K562 (cell line): ENCODE data around the gene HSPB2. TPM values are rescaled to one million over a fixed set of nuclear protein-coding genes. Genes with fewer than 3 reads are reported as not detected.
"Not testable (repeated sequence)": the region's sequence is repeated elsewhere in the genome, so short reads cannot be mapped to it uniquely, and the experiment has no call there.

ENCODE experiments used
- ATAC-seq: fragments of 200-7000 bp; cut with Tn5 transposase; 3 replicates; pipeline ENCODE4 v1.9.1; 2020; ENCODE audit warnings: moderate library complexity
- BruUV-seq: library from RNA; stranded (reverse); fragments of 400-500 nt; replicated peaks from 2 replicates; lab custom pipeline; 2021; lab: Mats Ljungman, UMichigan
- CTCF ChIA-PET: fragments of 300-600 bp; formaldehyde crosslinking; extraction: SDS; loops from one replicate; lab custom pipeline; 2021; ENCODE audit warnings: low intra/inter-chr PET ratio; lab: Yijun Ruan, JAX
- POLR2A ChIA-PET: fragments of 300-600, 350-650 bp; sonication (Branson Sonifier 250); formaldehyde crosslinking; extraction: SDS; loops from one replicate; lab custom pipeline; 2021; ENCODE audit warnings: antibody characterized with exemption, inconsistent platforms; lab: Yijun Ruan, JAX
- DNase-seq, 4 experiments: peaks; one replicate each; pipeline versions ENCODE4 v3.0.0 to v3.0.0-alpha.2; 2011 to 2018; ENCODE audit warnings: low spot score in 3 of 4, mixed read lengths in 3 of 4; ENCODE audit errors: extremely low read depth in 1 of 4
- FAIRE-seq: peaks from 2 replicates; lab custom pipeline; 2011; peaks lifted over from hg19 to GRCh38; lab: Jason Lieb, UNC
- H2AFZ ChIP-seq: 2 replicates; pipeline ENCODE4 v1.6.0; 2011; ENCODE audit warnings: low read depth, low read length, control low read depth, inconsistent platforms
- H3K27ac ChIP-seq: fragments of 200-600 bp; 3 replicates; pipeline ENCODE4 v1.8.0; 2011; ENCODE audit warnings: low read depth, mild to moderate bottlenecking, control low read depth, inconsistent platforms, low read length, moderate library complexity, mixed read lengths; ENCODE audit errors: extremely low read depth
- H3K27me3 ChIP-seq, 2 experiments: fragments of 300-600 bp in 1 of 2; 2 replicates in 1 of 2; 3 replicates in 1 of 2; pipeline versions ENCODE4 v1.6.0 to v1.8.0; 2011; ENCODE audit warnings: inconsistent platforms in 2 of 2, low read length in 2 of 2, mild to moderate bottlenecking in 1 of 2, mixed read lengths in 1 of 2, moderate library complexity in 1 of 2; ENCODE audit not compliant: control insufficient read depth in 2 of 2, insufficient read depth in 2 of 2
- H3K36me3 ChIP-seq: fragments of 300-600 bp; 3 replicates; pipeline ENCODE4 v1.8.0; 2011; ENCODE audit warnings: mild to moderate bottlenecking, low read length, inconsistent platforms; ENCODE audit not compliant: control insufficient read depth, insufficient read depth
- H3K4me1 ChIP-seq, 2 experiments: fragments of 200-600 bp in 1 of 2; replicated peaks in 1 of 2; 2 replicates in 1 of 2; 3 replicates in 1 of 2; pipeline versions ENCODE4 v1.5.1 to v1.8.0; 2011; ENCODE audit warnings: inconsistent platforms in 2 of 2, low read length in 2 of 2, mild to moderate bottlenecking in 1 of 2, mixed read lengths in 1 of 2, moderate library complexity in 1 of 2; ENCODE audit not compliant: control insufficient read depth in 2 of 2, insufficient read depth in 2 of 2
- H3K4me2 ChIP-seq: 2 replicates; pipeline ENCODE4 v1.6.1; 2011; ENCODE audit warnings: low read length, control low read depth, inconsistent platforms, mixed read lengths; ENCODE audit not compliant: insufficient read depth
- H3K4me3 ChIP-seq: fragments of 200-600 bp; sonication (generic), shearing (Covaris generic); 2 replicates; pipeline ENCODE4 v1.5.1; 2016; ENCODE audit warnings: control low read depth, inconsistent platforms
- H3K79me2 ChIP-seq: fragments of 200-600 bp; 3 replicates; pipeline ENCODE4 v1.8.0; 2011; ENCODE audit warnings: low read length, inconsistent platforms; ENCODE audit not compliant: control insufficient read depth, insufficient read depth
- H3K9ac ChIP-seq, 2 experiments: 2 replicates each; pipeline versions ENCODE4 v1.6.0 to v1.6.1; 2011; ENCODE audit warnings: low read depth in 2 of 2, low read length in 2 of 2, control low read depth in 1 of 2, inconsistent platforms in 1 of 2, mild to moderate bottlenecking in 1 of 2, mixed read lengths in 1 of 2; ENCODE audit not compliant: insufficient read depth in 1 of 2
- H3K9me1 ChIP-seq: one replicate; pipeline ENCODE4 v1.6.0; 2011; ENCODE audit warnings: inconsistent platforms, mild to moderate bottlenecking, low read length, moderate library complexity; ENCODE audit not compliant: control insufficient read depth, insufficient read depth
- H3K9me3 ChIP-seq: replicated peaks from 2 replicates; pipeline ENCODE4 v1.5.1; 2011; ENCODE audit warnings: low read depth, low read length, inconsistent platforms; ENCODE audit not compliant: control insufficient read depth, insufficient read depth
- H4K20me1 ChIP-seq: replicated peaks from 2 replicates; pipeline ENCODE4 v1.6.1; 2011; ENCODE audit warnings: low read length, inconsistent platforms, mixed read lengths; ENCODE audit not compliant: control insufficient read depth, insufficient read depth
- ATF7 ChIP-seq: fragments of 450-650 bp; IDR thresholded peaks from 2 replicates; pipeline ENCODE4 v1.7.1; 2014; ENCODE audit warnings: mild to moderate bottlenecking, moderate library complexity
- BCOR ChIP-seq: fragments of 450-650 bp; IDR thresholded peaks from 2 replicates; pipeline ENCODE4 v1.6.1; 2016
- CEBPB ChIP-seq: fragments of 450-650 bp; IDR thresholded peaks from 2 replicates; pipeline ENCODE4 v1.6.1; 2016; ENCODE audit warnings: missing genetic modification characterization, missing compliant biosample characterization
- CEBPG ChIP-seq, 3 experiments: fragments of 200-800 bp in 1 of 3; sonication (Bioruptor generic) in 1 of 3; sonication (generic) in 1 of 3; formaldehyde crosslinking in 1 of 3; IDR thresholded peaks in 2 of 3; conservative IDR thresholded peaks in 1 of 3; 2 replicates each; pipeline versions ENCODE4 v1.6.1 to v1.8.0; 2016 to 2022; ENCODE audit warnings: missing compliant biosample characterization in 2 of 3, missing genetic modification characterization in 2 of 3, mild to moderate bottlenecking in 1 of 3, missing genetic modification reagents in 1 of 3
- KDM1A ChIP-seq, 2 experiments: fragments of 450-650 bp; IDR thresholded peaks; 2 replicates each; pipeline ENCODE4 v1.6.1; 2016; ENCODE audit warnings: mild to moderate bottlenecking in 2 of 2
- RBM25 ChIP-seq: fragments of 200-400 bp; formaldehyde crosslinking; IDR thresholded peaks from 2 replicates; pipeline ENCODE4 v1.6.1; 2018; ENCODE audit warnings: low read length, low read depth, moderate library complexity; ENCODE audit not compliant: severe bottlenecking
- ZNF121 ChIP-seq: sonication (generic); formaldehyde crosslinking; conservative IDR thresholded peaks from 2 replicates; pipeline ENCODE4 v1.8.0; 2022; ENCODE audit warnings: missing genetic modification reagents
- ZNF41 ChIP-seq: fragments of 250-450 bp; sonication (Bioruptor Pico); conservative IDR thresholded peaks from 2 replicates; pipeline ENCODE4 v1.4.0; 2020; ENCODE audit warnings: mild to moderate bottlenecking
- WGBS: fragments of 100-300 bp; shearing (Covaris generic); methylation state at CpG from one replicate; pipeline ENCODE4 v1.1.6; 2016; ENCODE audit warnings: low coverage, mixed read lengths; ENCODE audit not compliant: insufficient coverage; ENCODE audit errors: missing lambda C conversion rate; 5-methylcytosine and 5-hydroxymethylcytosine counted together
- in situ Hi-C: fragments of 300-500 bp; cut with MboI; formaldehyde crosslinking; loops from 4 replicates; pipeline ENCODE4 v1.15.0; 2018; ENCODE audit warnings: inconsistent platforms, mixed read lengths
- intact Hi-C: fragments of 100-400 bp; cut with micrococcal nuclease; formaldehyde crosslinking; loops from 2 replicates; pipeline ENCODE4 v1.14.2; 2022
- polyA plus RNA-seq, 8 experiments: library from polyadenylated mRNA; depleted of rRNA in 4 of 8; stranded (reverse) in 5 of 8; unstranded in 3 of 8; fragments of >200 nt; fragmentation: Nextera tagmentation in 2 of 8; fragmentation: Illumina TruSeq in 1 of 8; extraction: Ambion mirVana in 2 of 8; extraction: Trizol in 1 of 8; gene quantifications; 2 replicates each; pipeline versions ENCODE4 v1.2.1 to v1.2.3, GENCODE V29; 2011 to 2014; ENCODE audit warnings: inconsistent platforms in 1 of 8, missing spikeins in 1 of 8
- total RNA-seq, 7 experiments: library from RNA; depleted of rRNA in 6 of 7; stranded (reverse); fragments of >200 nt in 6 of 7; fragmentation: Illumina TruSeq in 2 of 7; extraction: Trizol in 2 of 7; gene quantifications; 2 replicates each; pipeline versions ENCODE4 v1.2.1 to v1.2.3, GENCODE V29; 2011 to 2021; ENCODE audit warnings: low replicate concordance in 1 of 7
- TF ChIP-seq, protein P1 (sequence below), 2 experiments: fragments of 450-650 bp in 1 of 2; sonication (generic) in 1 of 2; formaldehyde crosslinking in 1 of 2; IDR thresholded peaks in 1 of 2; conservative IDR thresholded peaks in 1 of 2; 2 replicates each; pipeline versions ENCODE4 v1.6.1 to v1.8.1; 2016 to 2023; ENCODE audit warnings: mild to moderate bottlenecking in 2 of 2, moderate library complexity in 2 of 2, inconsistent platforms in 1 of 2, missing genetic modification reagents in 1 of 2
- TF ChIP-seq, protein P2 (sequence below), 2 experiments: fragments of 450-650 bp in 1 of 2; IDR thresholded peaks; 2 replicates each; pipeline ENCODE4 v1.6.1; 2011 to 2017; ENCODE audit warnings: low read depth in 2 of 2, antibody characterized with exemption in 1 of 2, borderline replicate concordance in 1 of 2, low read length in 1 of 2, mild to moderate bottlenecking in 1 of 2, mixed read lengths in 1 of 2; ENCODE audit not compliant: control insufficient read depth in 1 of 2

Gene HSPB2
- total and polyA plus RNA-seq, 9 of the 15 experiments (the other 6 are each of a cell fraction or from before 2014, with no cell fraction given): 0.06 to 0.35 (median 0.11) TPM; not detected in 5

GRCh38 chr11:111885053-111885452, 27.5 kb upstream of the HSPB2 start:
- H3K79me2 ChIP-seq, H3K4me3 ChIP-seq, H3K9me3 ChIP-seq, DNase-seq, ATAC-seq, H2AFZ ChIP-seq, intact Hi-C loops, H3K4me2 ChIP-seq, in situ Hi-C loops, H3K36me3 ChIP-seq, CTCF ChIA-PET, H3K27me3 ChIP-seq, H4K20me1 ChIP-seq, H3K9me1 ChIP-seq, H3K27ac ChIP-seq, BruUV-seq, FAIRE-seq, H3K9ac ChIP-seq: not testable (repeated sequence)
- TF ChIP-seq KDM1A (IDR thresholded peaks at IDR 0.05) (0 out of 4 replicates have a peak, but pooled peaks of 1 of the 2 experiments have one; percentile 14), RBM25 (peak; percentile 71), BCOR (peak; percentile 46; the same call in 1 of the 2 replicates), ZNF121 (CRISPR knock-in tag) (peak; percentile 83)
- H3K4me1 ChIP-seq: peaks cover 0 to 18% of the 10 kb centered on the region in 2 experiments; a peak in 3 of 5 replicates
- no CpG with 5 or more reads among the region's 4 CpGs for WGBS
- POLR2A ChIA-PET: interaction anchor here (0.8 kb wide), 1 partner anchor 26 kb away, joined by 3 read pairs; no protein-coding TSS in a partner anchor

- FAIRE-seq (no peak), ATAC-seq (no peak)
- no peaks in the 10 kb centered on the region for H3K27me3 ChIP-seq
- no TSS peak for BruUV-seq
- CTCF ChIA-PET: no interaction called here
- H2AFZ ChIP-seq: no peak overlapping the region
- no peak overlapping the region for H3K4me2 ChIP-seq
- H3K4me3 ChIP-seq: no peak overlapping the region
- in situ Hi-C loops: no loop called here
- no peaks in the 10 kb centered on the region for H3K9me1 ChIP-seq
- H3K27ac ChIP-seq: no peak overlapping the region
- H3K79me2 ChIP-seq: no peaks in the 10 kb centered on the region
- H4K20me1 ChIP-seq: no peaks in the 10 kb centered on the region
- 71% methylated on average over 4 of the region's 4 CpGs for WGBS
- peaks cover 0 to 13% of the 10 kb centered on the region in 2 experiments; a peak in 2 of 5 replicates for H3K4me1 ChIP-seq
- H3K9ac ChIP-seq: no peak overlapping the region
- TF ChIP-seq CEBPG (CRISPR knock-in tag; IDR thresholded peaks at IDR 0.05) (no peak), CEBPG (tag; conservative IDR thresholded peaks at IDR 0.05 in 1 of 2, IDR thresholded peaks at IDR 0.05 in 1 of 2) (peak in 1 of 2 experiments; percentile 74; a peak in 2 of 4 replicates), CEBPB (tag) (0 out of 2 replicates have a peak, but pooled peaks have one; percentile 29), ATF7 (no peak), ZNF41 (CRISPR knock-in tag) (no peak)
- TF ChIP-seq, protein P1, sequence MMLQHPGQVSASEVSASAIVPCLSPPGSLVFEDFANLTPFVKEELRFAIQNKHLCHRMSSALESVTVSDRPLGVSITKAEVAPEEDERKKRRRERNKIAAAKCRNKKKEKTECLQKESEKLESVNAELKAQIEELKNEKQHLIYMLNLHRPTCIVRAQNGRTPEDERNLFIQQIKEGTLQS (IDR thresholded peaks at IDR 0.05): peak; percentile 80
- TF ChIP-seq, protein P1 (CRISPR knock-in tag; conservative IDR thresholded peaks at IDR 0.05): no peak
- TF ChIP-seq, protein P2, sequence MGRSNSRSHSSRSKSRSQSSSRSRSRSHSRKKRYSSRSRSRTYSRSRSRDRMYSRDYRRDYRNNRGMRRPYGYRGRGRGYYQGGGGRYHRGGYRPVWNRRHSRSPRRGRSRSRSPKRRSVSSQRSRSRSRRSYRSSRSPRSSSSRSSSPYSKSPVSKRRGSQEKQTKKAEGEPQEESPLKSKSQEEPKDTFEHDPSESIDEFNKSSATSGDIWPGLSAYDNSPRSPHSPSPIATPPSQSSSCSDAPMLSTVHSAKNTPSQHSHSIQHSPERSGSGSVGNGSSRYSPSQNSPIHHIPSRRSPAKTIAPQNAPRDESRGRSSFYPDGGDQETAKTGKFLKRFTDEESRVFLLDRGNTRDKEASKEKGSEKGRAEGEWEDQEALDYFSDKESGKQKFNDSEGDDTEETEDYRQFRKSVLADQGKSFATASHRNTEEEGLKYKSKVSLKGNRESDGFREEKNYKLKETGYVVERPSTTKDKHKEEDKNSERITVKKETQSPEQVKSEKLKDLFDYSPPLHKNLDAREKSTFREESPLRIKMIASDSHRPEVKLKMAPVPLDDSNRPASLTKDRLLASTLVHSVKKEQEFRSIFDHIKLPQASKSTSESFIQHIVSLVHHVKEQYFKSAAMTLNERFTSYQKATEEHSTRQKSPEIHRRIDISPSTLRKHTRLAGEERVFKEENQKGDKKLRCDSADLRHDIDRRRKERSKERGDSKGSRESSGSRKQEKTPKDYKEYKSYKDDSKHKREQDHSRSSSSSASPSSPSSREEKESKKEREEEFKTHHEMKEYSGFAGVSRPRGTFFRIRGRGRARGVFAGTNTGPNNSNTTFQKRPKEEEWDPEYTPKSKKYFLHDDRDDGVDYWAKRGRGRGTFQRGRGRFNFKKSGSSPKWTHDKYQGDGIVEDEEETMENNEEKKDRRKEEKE (IDR thresholded peaks at IDR 0.05; ENCODE audit: borderline replicate concordance in 1 of 2, control insufficient read depth in 1 of 2, low read depth in 2 of 2, low read length in 1 of 2): no peak
- TF ChIP-seq, all 486 proteins: peak for 3
- POLR2A ChIA-PET: interaction anchor here (0.6 kb wide), 1 partner anchor 16 kb away, joined by 5 read pairs; no protein-coding TSS in a partner anchor
- DNase-seq: no peak
- no peaks in the 10 kb centered on the region for H3K9me3 ChIP-seq
- intact Hi-C loops: no loop called here
- H3K36me3 ChIP-seq: no peaks in the 10 kb centered on the region
Observed at GRCh38 chr11:111886032-111886431, 26.5 kb upstream of the HSPB2 start.
